ENCODE results near the gene ABCA6. TPM values are rescaled to one million over a fixed set of nuclear protein-coding genes. Genes with fewer than 3 reads are reported as not detected.

The ABCA6 gene
- total RNA-seq, 2 experiments from 2014 or later: 0.14 to 0.68 TPM

- Mint-ChIP-seq H3K4me3 (no peak overlapping the region), H3K36me3 (no peaks in the 10 kb centered on the region), H3K9me3 (no peaks in the 10 kb centered on the region), H3K27me3 (peaks cover 4% of the 10 kb centered on the region), H3K27ac (no peak overlapping the region), H3K4me1 (no peaks in the 10 kb centered on the region)
- POLR2A ChIA-PET: no interaction called here
- ATAC-seq (ENCODE audit: low read depth) (no peak), DNase-seq (no peak)
Observed at GRCh38 chr17:69117855-69118784, 23.6 kb downstream of the ABCA6 start.

- POLR2A ChIA-PET: no interaction called here
- Mint-ChIP-seq H3K4me3 (no peak overlapping the region), H3K9me3 (no peaks in the 10 kb centered on the region), H3K36me3 (no peaks in the 10 kb centered on the region), H3K27me3 (no peaks in the 10 kb centered on the region), H3K27ac (no peak overlapping the region), H3K4me1 (no peaks in the 10 kb centered on the region)
- no peak for DNase-seq
- ATAC-seq (ENCODE audit: low read depth): no peak
Observed at GRCh38 chr17:69111794-69112193, 29.9 kb downstream of the ABCA6 start.

GRCh38 chr17:69105907-69106730 lies 35.6 kb downstream of the ABCA6 start:
- POLR2A ChIA-PET: no interaction called here
- ATAC-seq (ENCODE audit: low read depth) (no peak), DNase-seq (no peak)
- H3K4me3 Mint-ChIP-seq: no peak overlapping the region
- H3K36me3 Mint-ChIP-seq: no peaks in the 10 kb centered on the region
- H3K9me3 Mint-ChIP-seq: no peaks in the 10 kb centered on the region
- no peak overlapping the region for H3K27ac Mint-ChIP-seq
- H3K4me1 Mint-ChIP-seq: no peaks in the 10 kb centered on the region
- H3K27me3 Mint-ChIP-seq: no peaks in the 10 kb centered on the region

- H3K4me1 Mint-ChIP-seq: no peaks in the 10 kb centered on the region
- DNase-seq: no peak
Observed at GRCh38 chr17:69103557-69104233, 38.0 kb downstream of the ABCA6 start.

GRCh38 chr17:69098625-69099024 lies 43.1 kb downstream of the ABCA6 start:
- H3K27ac Mint-ChIP-seq: no peak overlapping the region
- no peak for DNase-seq
- POLR2A ChIA-PET: no interaction called here
- H3K4me1 Mint-ChIP-seq: no peaks in the 10 kb centered on the region
- no peaks in the 10 kb centered on the region for H3K27me3 Mint-ChIP-seq
- no peak overlapping the region for H3K4me3 Mint-ChIP-seq
- ATAC-seq (ENCODE audit: low read depth): no peak
- no peaks in the 10 kb centered on the region for H3K36me3 Mint-ChIP-seq
- no peaks in the 10 kb centered on the region for H3K9me3 Mint-ChIP-seq

More at GRCh38 chr17:69103557-69104233, 38.0 kb downstream of the ABCA6 start:
- POLR2A ChIA-PET: no interaction called here
- H3K27ac Mint-ChIP-seq: no peak overlapping the region
- H3K9me3 Mint-ChIP-seq: no peaks in the 10 kb centered on the region
- no peak overlapping the region for H3K4me3 Mint-ChIP-seq
- ATAC-seq (ENCODE audit: low read depth): no peak
- no peaks in the 10 kb centered on the region for H3K27me3 Mint-ChIP-seq
- H3K36me3 Mint-ChIP-seq: no peaks in the 10 kb centered on the region

GRCh38 chr17:69096541-69096940 lies 45.2 kb downstream of the ABCA6 start:
- POLR2A ChIA-PET: no interaction called here
- Mint-ChIP-seq H3K27me3 (peaks cover 5% of the 10 kb centered on the region), H3K36me3 (peaks cover 1% of the 10 kb centered on the region), H3K4me3 (no peak overlapping the region), H3K4me1 (peaks cover 4% of the 10 kb centered on the region), H3K9me3 (no peaks in the 10 kb centered on the region), H3K27ac (no peak overlapping the region)
- DNase-seq: no peak
- ATAC-seq (ENCODE audit: low read depth): no peak

- Mint-ChIP-seq H3K27me3 (peaks cover 5% of the 10 kb centered on the region), H3K4me1 (peaks cover 4% of the 10 kb centered on the region), H3K4me3 (no peak overlapping the region), H3K9me3 (no peaks in the 10 kb centered on the region), H3K27ac (no peak overlapping the region), H3K36me3 (peaks cover 1% of the 10 kb centered on the region)
- ATAC-seq (ENCODE audit: low read depth) (no peak), DNase-seq (no peak)
- POLR2A ChIA-PET: no interaction called here
Observed at GRCh38 chr17:69093995-69094394, 47.7 kb downstream of the ABCA6 start.

GRCh38 chr17:69093279-69093789 lies 48.4 kb downstream of the ABCA6 start:
- H3K4me3 Mint-ChIP-seq: peak overlapping the region; percentile 20
- peaks cover 5% of the 10 kb centered on the region for H3K27me3 Mint-ChIP-seq

GRCh38 chr17:69090365-69090764 lies 51.3 kb downstream of the ABCA6 start:
- peaks cover 4% of the 10 kb centered on the region for H3K4me1 Mint-ChIP-seq
- H3K36me3 Mint-ChIP-seq: peaks cover 1% of the 10 kb centered on the region
- H3K9me3 Mint-ChIP-seq: peaks cover 1% of the 10 kb centered on the region
- H3K27ac Mint-ChIP-seq: no peak overlapping the region
- DNase-seq: no peak
- POLR2A ChIA-PET: no interaction called here
- no peak overlapping the region for H3K4me3 Mint-ChIP-seq
- no peak for ATAC-seq (ENCODE audit: low read depth)
- H3K27me3 Mint-ChIP-seq: peaks cover 5% of the 10 kb centered on the region

More at GRCh38 chr17:69093279-69093789, 48.4 kb downstream of the ABCA6 start:
- peaks cover 4% of the 10 kb centered on the region for H3K4me1 Mint-ChIP-seq
- ATAC-seq (ENCODE audit: low read depth) (no peak), DNase-seq (no peak)
- H3K36me3 Mint-ChIP-seq: peaks cover 1% of the 10 kb centered on the region
- H3K9me3 Mint-ChIP-seq: no peaks in the 10 kb centered on the region
- POLR2A ChIA-PET: no interaction called here
- H3K27ac Mint-ChIP-seq: no peak overlapping the region

GRCh38 chr17:69088643-69089200 lies 53.0 kb downstream of the ABCA6 start:
- Mint-ChIP-seq H3K36me3 (peaks cover 1% of the 10 kb centered on the region), H3K27ac (no peak overlapping the region), H3K4me1 (peaks cover 4% of the 10 kb centered on the region), H3K9me3 (peaks cover 2% of the 10 kb centered on the region), H3K4me3 (no peak overlapping the region), H3K27me3 (peaks cover 5% of the 10 kb centered on the region)
- no peak for DNase-seq
- POLR2A ChIA-PET: no interaction called here
- no peak for ATAC-seq (ENCODE audit: low read depth)

GRCh38 chr17:69086641-69087040 lies 55.1 kb downstream of the ABCA6 start:
- H3K9me3 Mint-ChIP-seq: peaks cover 7% of the 10 kb centered on the region
- ATAC-seq (ENCODE audit: low read depth): no peak
- POLR2A ChIA-PET: no interaction called here

GRCh38 chr17:69084911-69085310 lies 56.8 kb downstream of the ABCA6 start:
- ATAC-seq (ENCODE audit: low read depth) (no peak), DNase-seq (no peak)
- no peaks in the 10 kb centered on the region for H3K36me3 Mint-ChIP-seq
- no peak overlapping the region for H3K4me3 Mint-ChIP-seq
- H3K27ac Mint-ChIP-seq: no peak overlapping the region
- H3K4me1 Mint-ChIP-seq: no peaks in the 10 kb centered on the region
- peaks cover 7% of the 10 kb centered on the region for H3K9me3 Mint-ChIP-seq
- POLR2A ChIA-PET: no interaction called here
- H3K27me3 Mint-ChIP-seq: no peaks in the 10 kb centered on the region

More at GRCh38 chr17:69086641-69087040, 55.1 kb downstream of the ABCA6 start:
- Mint-ChIP-seq H3K4me3 (no peak overlapping the region), H3K4me1 (no peaks in the 10 kb centered on the region), H3K27ac (no peak overlapping the region), H3K27me3 (no peaks in the 10 kb centered on the region), H3K36me3 (no peaks in the 10 kb centered on the region)
- DNase-seq: no peak

GRCh38 chr17:69082696-69083095 lies 59.0 kb downstream of the ABCA6 start:
- H3K27me3 Mint-ChIP-seq: no peaks in the 10 kb centered on the region
- H3K27ac Mint-ChIP-seq: no peak overlapping the region
- no peak overlapping the region for H3K4me3 Mint-ChIP-seq
- POLR2A ChIA-PET: no interaction called here
- peaks cover 7% of the 10 kb centered on the region for H3K9me3 Mint-ChIP-seq
- H3K36me3 Mint-ChIP-seq: no peaks in the 10 kb centered on the region
- DNase-seq (no peak), ATAC-seq (ENCODE audit: low read depth) (no peak)
- H3K4me1 Mint-ChIP-seq: no peaks in the 10 kb centered on the region

All from activated naive CD8-positive, alpha-beta T cell treated with anti-CD3 and anti-CD28 coated beads, Interleukin-2, amount 10 ng/mL, durations not matched to agents 7 days and 5 days (primary cell).